Kasumi-1 (cell line): ENCODE data around the gene IL17F.

ENCODE experiments used
- DNase-seq, 2 experiments: peaks; one replicate each; lab custom pipeline; 2025; lab: John Stamatoyannopoulos, UW

Gene IL17F

DNA sequence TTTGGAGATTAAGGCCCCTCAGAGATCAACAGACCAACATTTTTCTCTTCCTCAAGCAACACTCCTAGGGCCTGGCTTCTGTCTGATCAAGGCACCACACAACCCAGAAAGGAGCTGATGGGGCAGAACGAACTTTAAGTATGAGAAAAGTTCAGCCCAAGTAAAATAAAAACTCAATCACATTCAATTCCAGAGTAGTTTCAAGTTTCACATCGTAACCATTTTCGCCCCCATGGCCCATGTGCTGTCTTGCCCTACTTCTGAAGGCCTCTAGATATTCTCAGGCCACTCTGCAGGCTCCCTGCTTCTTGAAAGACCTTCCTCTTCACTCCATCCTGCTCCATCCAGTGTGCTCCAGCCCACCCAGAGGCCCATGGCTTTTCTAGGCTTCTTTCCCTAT, 53.9 kb downstream of the IL17F start:
- DNase-seq: no peak

DNA sequence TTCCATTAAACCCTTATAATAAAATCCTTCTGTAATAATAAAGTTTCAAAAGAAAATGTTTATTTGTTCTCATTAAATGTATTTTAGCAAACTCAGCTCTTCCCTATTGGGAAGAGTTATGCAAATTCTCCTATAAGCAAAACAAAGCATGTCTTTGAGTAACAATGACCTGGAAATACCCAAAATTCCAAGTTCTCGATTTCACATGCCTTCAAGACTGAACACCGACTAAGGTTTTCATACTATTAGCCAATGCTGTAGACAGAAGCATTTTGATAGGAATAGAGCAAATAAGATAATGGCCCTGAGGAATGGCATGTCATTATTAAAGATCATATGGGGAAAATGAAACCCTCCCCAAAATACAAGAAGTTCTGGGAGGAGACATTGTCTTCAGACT, 54.3 kb downstream of the IL17F start:
- no peak for DNase-seq

DNA sequence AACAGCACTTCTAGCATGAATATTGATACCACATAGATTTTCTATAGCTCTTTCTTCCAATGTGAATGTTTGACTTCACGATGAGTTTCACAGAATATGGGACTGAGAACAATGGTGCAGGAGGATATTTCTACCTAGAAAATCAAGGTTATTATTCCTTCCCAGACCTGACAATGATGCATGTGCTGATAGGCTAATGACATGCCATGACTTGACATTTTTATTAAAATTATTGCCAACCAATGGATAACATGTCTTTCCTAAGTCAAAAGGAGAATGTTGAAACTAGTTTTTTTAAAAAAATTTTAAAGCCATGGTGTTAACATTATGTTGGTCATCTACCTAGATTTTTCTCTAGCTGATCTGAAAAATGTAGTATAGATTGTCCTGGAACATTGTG, 57.2 kb downstream of the IL17F start:
- DNase-seq: no peak
